IMR-90 (cell line): ENCODE measurements around the gene NLGN1. TPM values are rescaled to one million over a fixed set of nuclear protein-coding genes. Genes with fewer than 3 reads are reported as not detected.

Source experiments
- ATAC-seq: fragments of 200-7000 bp; cut with Tn5 transposase; 2 replicates; pipeline ENCODE4 v1.9.1; 2020; ENCODE audit warnings: low read depth, mild to moderate bottlenecking, moderate library complexity
- BruUV-seq: library from RNA; stranded (reverse); fragments of 400-500 nt; replicated peaks from 2 replicates; lab custom pipeline; 2021; lab: Mats Ljungman, UMichigan
- CTCF ChIA-PET: fragments of 300-600 bp; formaldehyde crosslinking; extraction: SDS; loops from one replicate; lab custom pipeline; 2021; ENCODE audit warnings: antibody characterized with exemption; lab: Yijun Ruan, JAX
- POLR2A ChIA-PET: fragments of 300-600 bp; sonication (Branson Sonifier 250); formaldehyde crosslinking; loops from one replicate; lab custom pipeline; 2022; ENCODE audit warnings: antibody characterized with exemption; ENCODE audit not compliant: unreplicated experiment; lab: Charles Lee
- DNase-seq: peaks from one replicate; pipeline ENCODE4 v3.0.0; 2013
- H2AFZ ChIP-seq: replicated peaks from 2 replicates; pipeline ENCODE3; 2013; ENCODE audit warnings: low read length, mild to moderate bottlenecking; ENCODE audit not compliant: poor library complexity
- H2AK5ac ChIP-seq: 2 replicates; pipeline ENCODE4 v1.6.1; 2013; ENCODE audit warnings: low read depth, low read length, inconsistent platforms
- H2AK9ac ChIP-seq: replicated peaks from 2 replicates; pipeline ENCODE3; 2013; ENCODE audit warnings: mild to moderate bottlenecking, low read depth, low read length, moderate library complexity; ENCODE audit not compliant: poor library complexity
- H2BK120ac ChIP-seq: 2 replicates; pipeline ENCODE4 v1.6.1; 2013; ENCODE audit warnings: low read depth, low read length, inconsistent platforms
- H2BK15ac ChIP-seq: 3 replicates; pipeline ENCODE4 v1.6.1; 2013; ENCODE audit warnings: low read depth, low read length, inconsistent platforms
- H2BK20ac ChIP-seq: 2 replicates; pipeline ENCODE4 v1.6.1; 2013; ENCODE audit warnings: low read depth, mild to moderate bottlenecking, inconsistent platforms, low read length, moderate library complexity
- H2BK5ac ChIP-seq: 2 replicates; pipeline ENCODE4 v1.6.1; 2013; ENCODE audit warnings: mild to moderate bottlenecking, low read depth, low read length, inconsistent platforms; ENCODE audit not compliant: poor library complexity, severe bottlenecking
- H3K14ac ChIP-seq: replicated peaks from 2 replicates; pipeline ENCODE4 v1.6.1; 2013; ENCODE audit warnings: low read depth, low read length, inconsistent platforms
- H3K18ac ChIP-seq: 2 replicates; pipeline ENCODE4 v1.6.1; 2013; ENCODE audit warnings: low read depth, low read length, control low read depth
- H3K23ac ChIP-seq: 2 replicates; pipeline ENCODE4 v1.6.1; 2013; ENCODE audit warnings: low read depth, low read length, inconsistent platforms
- H3K27ac ChIP-seq: 2 replicates; pipeline ENCODE4 v1.5.1; 2013; ENCODE audit warnings: mild to moderate bottlenecking, control low read depth, low read length; ENCODE audit not compliant: insufficient read depth
- H3K27me3 ChIP-seq: 2 replicates; pipeline ENCODE4 v1.6.1; 2013; ENCODE audit warnings: low read length; ENCODE audit not compliant: control insufficient read depth, insufficient read depth
- H3K36me3 ChIP-seq: 2 replicates; pipeline ENCODE4 v1.6.1; 2013; ENCODE audit warnings: low read length, mixed read lengths; ENCODE audit not compliant: control insufficient read depth, insufficient read depth
- H3K4ac ChIP-seq: 2 replicates; pipeline ENCODE4 v1.6.1; 2013; ENCODE audit warnings: low read depth, low read length, inconsistent platforms
- H3K4me1 ChIP-seq: 2 replicates; pipeline ENCODE4 v1.6.1; 2013; ENCODE audit warnings: low read length, mixed read lengths; ENCODE audit not compliant: control insufficient read depth, insufficient read depth
- H3K4me2 ChIP-seq: 2 replicates; pipeline ENCODE4 v1.6.1; 2013; ENCODE audit warnings: low read depth, mild to moderate bottlenecking, control low read depth, low read length, moderate library complexity
- H3K4me3 ChIP-seq: 2 replicates; pipeline ENCODE4 v1.5.1; 2013; ENCODE audit warnings: low read depth, mild to moderate bottlenecking, control low read depth, low read length, moderate library complexity; ENCODE audit not compliant: insufficient read depth
- H3K56ac ChIP-seq: 2 replicates; pipeline ENCODE4 v1.6.1; 2013; ENCODE audit warnings: low read length, inconsistent platforms; ENCODE audit not compliant: insufficient read depth; ENCODE audit errors: extremely low read depth
- H3K79me1 ChIP-seq, 2 experiments: 2 replicates each; pipeline ENCODE4 v1.6.1; 2013; ENCODE audit warnings: low read length in 2 of 2, inconsistent platforms in 1 of 2, low read depth in 1 of 2
- H3K9ac ChIP-seq: 2 replicates; pipeline ENCODE4 v1.6.1; 2013; ENCODE audit warnings: low read depth, low read length, control low read depth
- H3K9me1 ChIP-seq: 2 replicates; pipeline ENCODE4 v1.6.1; 2013; ENCODE audit warnings: low read length, inconsistent platforms; ENCODE audit not compliant: insufficient read depth
- H3K9me3 ChIP-seq: 2 replicates; pipeline ENCODE4 v1.6.1; 2013; ENCODE audit warnings: low read length; ENCODE audit not compliant: control insufficient read depth, insufficient read depth
- H4K20me1 ChIP-seq: 2 replicates; pipeline ENCODE4 v1.6.1; 2013; ENCODE audit warnings: low read length, inconsistent platforms; ENCODE audit not compliant: insufficient read depth
- H4K5ac ChIP-seq: 2 replicates; pipeline ENCODE4 v1.6.1; 2013; ENCODE audit warnings: mild to moderate bottlenecking, low read depth, low read length, control low read depth
- H4K8ac ChIP-seq, 2 experiments: 2 replicates each; pipeline ENCODE4 v1.6.1; 2013; ENCODE audit warnings: low read depth in 2 of 2, low read length in 2 of 2, control low read depth in 1 of 2, inconsistent platforms in 1 of 2
- H4K91ac ChIP-seq: 2 replicates; pipeline ENCODE4 v1.6.1; 2013; ENCODE audit warnings: low read depth, low read length, inconsistent platforms; ENCODE audit not compliant: insufficient read depth
- BHLHE40 ChIP-seq: fragments of 150-350 bp; IDR thresholded peaks from 2 replicates; pipeline ENCODE4 v1.6.1; 2016; ENCODE audit warnings: mild to moderate bottlenecking, low read depth, low read length
- CHD1 ChIP-seq: IDR thresholded peaks from 2 replicates; pipeline ENCODE4 v1.6.1; 2012; ENCODE audit warnings: low read depth, low read length, improper control_type of control experiment
- FOS ChIP-seq: fragments of 150-350 bp; IDR thresholded peaks from 2 replicates; pipeline ENCODE4 v1.6.1; 2016; ENCODE audit warnings: low read depth, low read length
- NFE2L2 ChIP-seq: fragments of 150-350 bp; IDR thresholded peaks from 2 replicates; pipeline ENCODE4 v1.6.1; 2016; ENCODE audit warnings: low read depth, mild to moderate bottlenecking, low read length
- RCOR1 ChIP-seq: IDR thresholded peaks from 2 replicates; pipeline ENCODE4 v1.6.1; 2012; ENCODE audit warnings: mild to moderate bottlenecking, low read length, improper control_type of control experiment; ENCODE audit not compliant: insufficient replicate concordance
- WGBS, 2 experiments: methylation state at CpG; one replicate each; pipeline versions ENCODE4 v1.1.5 to v1.1.7; 2013; ENCODE audit warnings: missing lambda C conversion rate in 2 of 2; ENCODE audit not compliant: insufficient read length in 1 of 2; ENCODE audit errors: extremely low coverage in 2 of 2; 5-methylcytosine and 5-hydroxymethylcytosine counted together
- dilution Hi-C: fragments of 300-500 bp; cut with HindIII; formaldehyde crosslinking; loops from one replicate; pipeline ENCODE4 v1.14.3; 2018; ENCODE audit warnings: low sequenced_read_pairs; ENCODE audit not compliant: unreplicated experiment
- in situ Hi-C: fragments of 300-500 bp; cut with MboI; formaldehyde crosslinking; loops from 3 replicates; pipeline ENCODE4 v1.14.3; 2019; ENCODE audit warnings: low sequenced_read_pairs, inconsistent platforms, mixed read lengths
- intact Hi-C: fragments of 100-400 bp; cut with micrococcal nuclease; formaldehyde crosslinking; loops from 2 replicates; pipeline ENCODE4 v1.10.0; 2022
- polyA plus RNA-seq, 3 experiments: library from polyadenylated mRNA; depleted of rRNA; stranded (reverse); fragments of >200 nt; gene quantifications; 2 replicates each; pipeline ENCODE4 v1.2.3, GENCODE V29; 2012; ENCODE audit warnings: low replicate concordance in 1 of 3
- total RNA-seq: library from RNA; depleted of rRNA; stranded (reverse); fragments of >200 nt; gene quantifications from 2 replicates; pipeline ENCODE4 v1.2.3, GENCODE V29; 2012

The NLGN1 gene
- total and polyA plus RNA-seq, 2 of the 4 experiments (the other 2 are of a cell fraction), result 1.8 to 12.5 TPM

GRCh38 chr3:174215456-174215855 lies 817.9 kb downstream of the NLGN1 start:
- ChIA-PET POLR2A (no interaction called here), CTCF (no interaction called here)
- Histone ChIP-seq H3K79me1 (no peaks in the 10 kb centered on the region), H2BK20ac (no peak overlapping the region), H3K23ac (no peak overlapping the region), H3K4me3 (no peak overlapping the region), H3K56ac (no peak overlapping the region), H2AK9ac (no peak overlapping the region), H4K5ac (no peak overlapping the region), H3K9ac (no peak overlapping the region), H3K18ac (no peak overlapping the region), H2BK5ac (no peak overlapping the region), H2BK15ac (no peak overlapping the region), H3K36me3 (no peaks in the 10 kb centered on the region), H3K14ac (no peak overlapping the region), H3K9me3 (no peaks in the 10 kb centered on the region), H3K4me1 (peaks cover 2% of the 10 kb centered on the region; the same call in 1 of the 2 replicates), H3K9me1 (no peaks in the 10 kb centered on the region), H3K4ac (no peak overlapping the region), H4K8ac (no peak overlapping the region), H2AFZ (no peak overlapping the region), H4K91ac (no peak overlapping the region), H3K27me3 (no peaks in the 10 kb centered on the region), H2BK120ac (no peak overlapping the region), H4K20me1 (no peaks in the 10 kb centered on the region), H2AK5ac (no peak overlapping the region), H3K27ac (no peak overlapping the region), H3K4me2 (no peak overlapping the region)
- dilution Hi-C loops (no loop called here), in situ Hi-C loops (no loop called here), intact Hi-C loops (no loop called here)
- BruUV-seq, result no TSS peak
- TF ChIP-seq BHLHE40 (no peak), FOS (no peak), NFE2L2 (no peak), RCOR1 (no peak), CHD1 (no peak)
- WGBS, 2 experiments, result 90% methylated on average over 2 of the region's 5 CpGs; no CpG with 5 or more reads in 1 of the 2 experiments
- DNase-seq, result peak; percentile 17
- ATAC-seq, result no peak
